DMS53 treated with DMSO at 0.1 percent for 48 hours (cell line): ENCODE measurements around the gene IKBIP.
"Not testable (repeated sequence)": the region's sequence is repeated elsewhere in the genome, so short reads cannot be mapped to it uniquely, and the experiment has no call there.

Experiments used
- DNase-seq: peaks from one replicate; lab custom pipeline; 2025; ENCODE audit not compliant: unreplicated experiment; lab: John Stamatoyannopoulos, UW

IKBIP gene

GRCh38 chr12:98578821-98579220 lies 65.8 kb downstream of the IKBIP start:
- DNase-seq, result no peak

- no peak for DNase-seq
These were observed 66.2 kb downstream of the IKBIP start for GRCh38 chr12:98578392-98578791.

- not testable (repeated sequence) for DNase-seq
These were observed 67.8 kb downstream of the IKBIP start for GRCh38 chr12:98576795-98577194.

DNA sequence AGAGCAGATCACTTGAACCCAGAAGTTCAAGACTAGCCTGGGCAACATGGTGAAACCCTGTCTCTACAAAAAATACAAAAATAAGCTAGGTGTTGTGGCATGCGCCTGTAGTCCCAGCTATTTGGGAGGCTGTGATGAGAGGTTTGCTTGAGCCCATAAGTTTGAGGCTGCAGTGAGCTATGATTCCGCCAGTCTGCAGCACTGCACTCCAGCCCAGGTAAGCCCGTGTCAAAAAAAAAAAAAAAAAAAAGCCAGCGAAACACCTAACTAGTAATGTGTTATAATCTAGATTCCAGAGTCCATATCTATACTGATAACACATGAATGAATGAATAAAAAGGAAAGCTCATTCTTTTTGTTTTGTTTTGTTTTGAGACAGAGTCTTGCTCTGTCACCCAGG lies 69.6 kb downstream of the IKBIP start:
- DNase-seq, result no peak
